Ishikawa (cell line): ENCODE measurements around the gene MRPS34.

Source experiments
- CEBPB ChIP-seq: IDR thresholded peaks from 2 replicates; pipeline ENCODE4 v1.6.1; 2012
- CREB1 ChIP-seq: IDR thresholded peaks from 2 replicates; pipeline ENCODE4 v1.6.1; 2012; ENCODE audit warnings: low read depth
- EGR1 ChIP-seq: IDR thresholded peaks from 2 replicates; pipeline ENCODE4 v1.6.1; 2012
- EP300 ChIP-seq: IDR thresholded peaks from 2 replicates; pipeline ENCODE4 v1.6.1; 2012; ENCODE audit warnings: borderline replicate concordance
- FOXM1 ChIP-seq: IDR thresholded peaks from 2 replicates; pipeline ENCODE4 v1.6.1; 2012; ENCODE audit warnings: low read depth, borderline replicate concordance
- MAX ChIP-seq: IDR thresholded peaks from 2 replicates; pipeline ENCODE4 v1.6.1; 2012
- NFIC ChIP-seq: IDR thresholded peaks from 2 replicates; pipeline ENCODE4 v1.6.1; 2012
- RAD21 ChIP-seq: IDR thresholded peaks from 2 replicates; pipeline ENCODE4 v1.6.1; 2012; ENCODE audit warnings: low read depth
- REST ChIP-seq: IDR thresholded peaks from 2 replicates; pipeline ENCODE4 v1.6.1; 2012; ENCODE audit warnings: low read depth, mild to moderate bottlenecking
- TAF1 ChIP-seq: IDR thresholded peaks from 2 replicates; pipeline ENCODE4 v1.6.1; 2012; ENCODE audit warnings: low read depth, mild to moderate bottlenecking
- TCF12 ChIP-seq: IDR thresholded peaks from 2 replicates; pipeline ENCODE4 v1.6.1; 2012; ENCODE audit warnings: low read depth
- TEAD4 ChIP-seq: IDR thresholded peaks from 2 replicates; pipeline ENCODE4 v1.6.1; 2012
- USF1 ChIP-seq: IDR thresholded peaks from 2 replicates; pipeline ENCODE4 v1.6.1; 2012
- YY1 ChIP-seq: IDR thresholded peaks from 2 replicates; pipeline ENCODE4 v1.6.1; 2012; ENCODE audit warnings: low read depth
- ZBTB7A ChIP-seq: IDR thresholded peaks from 2 replicates; pipeline ENCODE4 v1.6.1; 2012; ENCODE audit warnings: low read depth

Gene MRPS34

GRCh38 chr16:1818873-1819525 lies 46.1 kb upstream of the MRPS34 start:
- TF ChIP-seq REST, result no peak
- no peak for TF ChIP-seq NFIC

GRCh38 chr16:1818204-1818872 lies 45.4 kb upstream of the MRPS34 start:
- no peak for TF ChIP-seq CEBPB
- no peak for TF ChIP-seq REST
- no peak for TF ChIP-seq RAD21
- no peak for TF ChIP-seq YY1
- TF ChIP-seq TEAD4, result no peak
- TF ChIP-seq EP300, result no peak
- TF ChIP-seq MAX, result no peak
- TF ChIP-seq EGR1, result no peak
- no peak for TF ChIP-seq FOXM1
- TF ChIP-seq TCF12, result no peak
- TF ChIP-seq NFIC, result no peak
- TF ChIP-seq CREB1, result no peak
- TF ChIP-seq ZBTB7A, result no peak
- TF ChIP-seq TAF1, result no peak
- no peak for TF ChIP-seq USF1

GRCh38 chr16:1817716-1818115 lies 44.8 kb upstream of the MRPS34 start:
- no peak for TF ChIP-seq FOXM1
- TF ChIP-seq CEBPB, result no peak
- no peak for TF ChIP-seq EGR1
- TF ChIP-seq EP300, result no peak
- no peak for TF ChIP-seq TAF1
- TF ChIP-seq YY1, result no peak
- no peak for TF ChIP-seq ZBTB7A
- no peak for TF ChIP-seq CREB1
- TF ChIP-seq TCF12, result no peak
- TF ChIP-seq MAX, result no peak
- TF ChIP-seq USF1, result no peak
- TF ChIP-seq NFIC, result no peak
- TF ChIP-seq RAD21, result no peak
- TF ChIP-seq TEAD4, result no peak
- TF ChIP-seq REST, result no peak

GRCh38 chr16:1817276-1817589 lies 44.3 kb upstream of the MRPS34 start:
- TF ChIP-seq EP300 (no peak), RAD21 (no peak), MAX (no peak), REST (no peak), TAF1 (no peak), ZBTB7A (no peak), USF1 (no peak), CEBPB (no peak)
